K562 (cell line): ENCODE results near the gene TPSG1. TPM values are rescaled to one million over a fixed set of nuclear protein-coding genes. Genes with fewer than 3 reads are reported as not detected.

Source experiments
- ATAC-seq: fragments of 200-7000 bp; cut with Tn5 transposase; 3 replicates; pipeline ENCODE4 v1.9.1; 2020; ENCODE audit warnings: moderate library complexity
- BruUV-seq: library from RNA; stranded (reverse); fragments of 400-500 nt; replicated peaks from 2 replicates; lab custom pipeline; 2021; lab: Mats Ljungman, UMichigan
- CTCF ChIA-PET: fragments of 300-600 bp; formaldehyde crosslinking; extraction: SDS; loops from one replicate; lab custom pipeline; 2021; ENCODE audit warnings: low intra/inter-chr PET ratio; lab: Yijun Ruan, JAX
- POLR2A ChIA-PET: fragments of 300-600, 350-650 bp; sonication (Branson Sonifier 250); formaldehyde crosslinking; extraction: SDS; loops from one replicate; lab custom pipeline; 2021; ENCODE audit warnings: antibody characterized with exemption, inconsistent platforms; lab: Yijun Ruan, JAX
- DNase-seq, 4 experiments: peaks; one replicate each; pipeline versions ENCODE4 v3.0.0 to v3.0.0-alpha.2; 2011 to 2018; ENCODE audit warnings: low spot score in 3 of 4, mixed read lengths in 3 of 4; ENCODE audit errors: extremely low read depth in 1 of 4
- FAIRE-seq: peaks from 2 replicates; lab custom pipeline; 2011; peaks lifted over from hg19 to GRCh38; lab: Jason Lieb, UNC
- H2AFZ ChIP-seq: 2 replicates; pipeline ENCODE4 v1.6.0; 2011; ENCODE audit warnings: low read depth, low read length, control low read depth, inconsistent platforms
- H3K27ac ChIP-seq: fragments of 200-600 bp; 3 replicates; pipeline ENCODE4 v1.8.0; 2011; ENCODE audit warnings: low read depth, mild to moderate bottlenecking, control low read depth, inconsistent platforms, low read length, moderate library complexity, mixed read lengths; ENCODE audit errors: extremely low read depth
- H3K27me3 ChIP-seq, 2 experiments: fragments of 300-600 bp in 1 of 2; 2 replicates in 1 of 2; 3 replicates in 1 of 2; pipeline versions ENCODE4 v1.6.0 to v1.8.0; 2011; ENCODE audit warnings: inconsistent platforms in 2 of 2, low read length in 2 of 2, mild to moderate bottlenecking in 1 of 2, mixed read lengths in 1 of 2, moderate library complexity in 1 of 2; ENCODE audit not compliant: control insufficient read depth in 2 of 2, insufficient read depth in 2 of 2
- H3K36me3 ChIP-seq: fragments of 300-600 bp; 3 replicates; pipeline ENCODE4 v1.8.0; 2011; ENCODE audit warnings: mild to moderate bottlenecking, low read length, inconsistent platforms; ENCODE audit not compliant: control insufficient read depth, insufficient read depth
- H3K4me1 ChIP-seq, 2 experiments: fragments of 200-600 bp in 1 of 2; replicated peaks in 1 of 2; 2 replicates in 1 of 2; 3 replicates in 1 of 2; pipeline versions ENCODE4 v1.5.1 to v1.8.0; 2011; ENCODE audit warnings: inconsistent platforms in 2 of 2, low read length in 2 of 2, mild to moderate bottlenecking in 1 of 2, mixed read lengths in 1 of 2, moderate library complexity in 1 of 2; ENCODE audit not compliant: control insufficient read depth in 2 of 2, insufficient read depth in 2 of 2
- H3K4me2 ChIP-seq: 2 replicates; pipeline ENCODE4 v1.6.1; 2011; ENCODE audit warnings: low read length, control low read depth, inconsistent platforms, mixed read lengths; ENCODE audit not compliant: insufficient read depth
- H3K4me3 ChIP-seq: fragments of 200-600 bp; sonication (generic), shearing (Covaris generic); 2 replicates; pipeline ENCODE4 v1.5.1; 2016; ENCODE audit warnings: control low read depth, inconsistent platforms
- H3K79me2 ChIP-seq: fragments of 200-600 bp; 3 replicates; pipeline ENCODE4 v1.8.0; 2011; ENCODE audit warnings: low read length, inconsistent platforms; ENCODE audit not compliant: control insufficient read depth, insufficient read depth
- H3K9ac ChIP-seq, 2 experiments: 2 replicates each; pipeline versions ENCODE4 v1.6.0 to v1.6.1; 2011; ENCODE audit warnings: low read depth in 2 of 2, low read length in 2 of 2, control low read depth in 1 of 2, inconsistent platforms in 1 of 2, mild to moderate bottlenecking in 1 of 2, mixed read lengths in 1 of 2; ENCODE audit not compliant: insufficient read depth in 1 of 2
- H3K9me1 ChIP-seq: one replicate; pipeline ENCODE4 v1.6.0; 2011; ENCODE audit warnings: inconsistent platforms, mild to moderate bottlenecking, low read length, moderate library complexity; ENCODE audit not compliant: control insufficient read depth, insufficient read depth
- H3K9me3 ChIP-seq: replicated peaks from 2 replicates; pipeline ENCODE4 v1.5.1; 2011; ENCODE audit warnings: low read depth, low read length, inconsistent platforms; ENCODE audit not compliant: control insufficient read depth, insufficient read depth
- H4K20me1 ChIP-seq: replicated peaks from 2 replicates; pipeline ENCODE4 v1.6.1; 2011; ENCODE audit warnings: low read length, inconsistent platforms, mixed read lengths; ENCODE audit not compliant: control insufficient read depth, insufficient read depth
- DMBX1 ChIP-seq: fragments of 250-450 bp; sonication (Bioruptor Pico); IDR thresholded peaks from 2 replicates; pipeline ENCODE4 v1.8.0; 2022; ENCODE audit warnings: inconsistent platforms, mild to moderate bottlenecking, moderate library complexity, borderline replicate concordance
- EZH2 ChIP-seq: IDR thresholded peaks from 2 replicates; pipeline ENCODE4 v1.6.1; 2012; ENCODE audit warnings: low read depth, mild to moderate bottlenecking, inconsistent platforms, low read length, borderline replicate concordance
- MBD2 ChIP-seq: sonication (generic); IDR thresholded peaks from 2 replicates; pipeline ENCODE4 v1.6.1; 2016; ENCODE audit warnings: low read depth, borderline replicate concordance
- SIN3A ChIP-seq, 2 experiments: fragments of 150-350 bp in 1 of 2; IDR thresholded peaks; 2 replicates each; pipeline ENCODE4 v1.6.1; 2011 to 2016; ENCODE audit warnings: borderline replicate concordance in 2 of 2, low read depth in 2 of 2, low read length in 2 of 2, mild to moderate bottlenecking in 2 of 2, moderate library complexity in 2 of 2; ENCODE audit not compliant: control insufficient read depth in 1 of 2
- ZNF444 ChIP-seq: fragments of 250-450 bp; sonication (Bioruptor Pico); IDR thresholded peaks from 2 replicates; pipeline ENCODE4 v1.4.0; 2020; ENCODE audit warnings: mild to moderate bottlenecking, moderate library complexity
- ZNF717 ChIP-seq: fragments of 250-450 bp; sonication (Bioruptor Pico); IDR thresholded peaks from 2 replicates; pipeline ENCODE4 v1.5.0; 2021
- WGBS: fragments of 100-300 bp; shearing (Covaris generic); methylation state at CpG from one replicate; pipeline ENCODE4 v1.1.6; 2016; ENCODE audit warnings: low coverage, mixed read lengths; ENCODE audit not compliant: insufficient coverage; ENCODE audit errors: missing lambda C conversion rate; 5-methylcytosine and 5-hydroxymethylcytosine counted together
- in situ Hi-C: fragments of 300-500 bp; cut with MboI; formaldehyde crosslinking; loops from 4 replicates; pipeline ENCODE4 v1.15.0; 2018; ENCODE audit warnings: inconsistent platforms, mixed read lengths
- intact Hi-C: fragments of 100-400 bp; cut with micrococcal nuclease; formaldehyde crosslinking; loops from 2 replicates; pipeline ENCODE4 v1.14.2; 2022
- polyA plus RNA-seq, 8 experiments: library from polyadenylated mRNA; depleted of rRNA in 4 of 8; stranded (reverse) in 5 of 8; unstranded in 3 of 8; fragments of >200 nt; fragmentation: Nextera tagmentation in 2 of 8; fragmentation: Illumina TruSeq in 1 of 8; extraction: Ambion mirVana in 2 of 8; extraction: Trizol in 1 of 8; gene quantifications; 2 replicates each; pipeline versions ENCODE4 v1.2.1 to v1.2.3, GENCODE V29; 2011 to 2014; ENCODE audit warnings: inconsistent platforms in 1 of 8, missing spikeins in 1 of 8
- total RNA-seq, 7 experiments: library from RNA; depleted of rRNA in 6 of 7; stranded (reverse); fragments of >200 nt in 6 of 7; fragmentation: Illumina TruSeq in 2 of 7; extraction: Trizol in 2 of 7; gene quantifications; 2 replicates each; pipeline versions ENCODE4 v1.2.1 to v1.2.3, GENCODE V29; 2011 to 2021; ENCODE audit warnings: low replicate concordance in 1 of 7
- TF ChIP-seq, protein P1 (sequence below), 2 experiments: fragments of 450-650 bp; IDR thresholded peaks; 2 replicates each; pipeline ENCODE4 v1.6.1; 2018; ENCODE audit warnings: mild to moderate bottlenecking in 2 of 2, low read depth in 1 of 2; ENCODE audit not compliant: partially characterized antibody in 2 of 2
- TF ChIP-seq, protein P2 (sequence below): sonication (generic); formaldehyde crosslinking; IDR thresholded peaks from 2 replicates; pipeline ENCODE4 v1.9.0; 2022; ENCODE audit warnings: mild to moderate bottlenecking, missing genetic modification reagents

TPSG1 gene
- total and polyA plus RNA-seq, 9 of the 15 experiments (the other 6 are each of a cell fraction or from before 2014, with no cell fraction given) = not detected

DNA sequence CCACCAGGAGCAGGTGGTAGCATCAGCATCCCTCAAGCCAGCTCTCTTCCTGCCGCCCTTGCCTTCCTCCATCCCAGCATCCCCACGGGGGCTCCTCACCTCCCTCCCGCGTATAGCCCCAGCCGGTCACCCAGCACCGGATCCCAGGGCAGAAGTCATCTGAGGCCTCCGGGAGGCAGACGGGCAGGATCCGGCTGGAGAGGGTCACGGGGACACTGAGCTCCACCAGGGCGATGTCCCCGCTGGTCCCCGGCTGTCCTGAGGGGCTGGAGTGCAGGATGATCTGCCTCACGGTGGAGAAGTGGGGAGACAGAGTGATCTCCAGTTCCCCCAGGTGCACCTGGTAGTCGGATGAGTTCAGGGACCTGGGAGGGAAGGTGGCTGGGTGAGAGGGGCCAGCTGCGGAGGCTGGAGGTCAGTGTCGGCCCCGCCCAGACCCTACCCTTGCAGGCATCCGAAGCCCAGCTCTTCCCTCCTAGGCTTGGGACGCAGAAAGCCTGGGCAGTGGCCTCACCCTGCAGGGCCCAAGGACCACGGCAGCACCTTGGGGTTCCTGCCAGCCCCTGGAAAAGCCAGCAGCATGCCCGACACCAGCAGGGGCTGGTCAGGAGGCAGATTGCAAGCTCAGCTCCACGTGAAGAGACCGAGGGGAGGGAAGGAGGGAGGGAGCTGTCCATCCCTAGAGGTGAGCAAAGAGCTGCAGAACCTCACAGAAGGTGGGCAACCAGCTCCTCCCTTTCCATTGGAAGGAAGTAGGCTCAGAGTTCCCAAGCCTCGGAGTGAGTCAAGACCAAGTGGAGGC lies 2.3 kb downstream of the TPSG1 start:
- FAIRE-seq = no peak
- Histone ChIP-seq H3K9me1 (no peaks in the 10 kb centered on the region), H3K4me1 (peaks cover 0 to 56% of the 10 kb centered on the region in 2 experiments; a peak in 2 of 5 replicates), H3K27me3 (peaks cover 47 to 75% of the 10 kb centered on the region in 2 experiments), H3K36me3 (no peaks in the 10 kb centered on the region), H3K9ac (no peak overlapping the region), H4K20me1 (peaks cover 17% of the 10 kb centered on the region), H2AFZ (no peak overlapping the region), H3K4me2 (no peak overlapping the region), H3K9me3 (no peaks in the 10 kb centered on the region), H3K4me3 (no peak overlapping the region), H3K79me2 (no peaks in the 10 kb centered on the region), H3K27ac (no peak overlapping the region)
- DNase-seq = no peak
- WGBS = 5% methylated on average over 25 of the region's 25 CpGs
- in situ Hi-C loops = no loop called here
- no TSS peak for BruUV-seq
- intact Hi-C loops = no loop called here
- no peak for ATAC-seq
- TF ChIP-seq MBD2 = no peak
- TF ChIP-seq SIN3A (IDR thresholded peaks at IDR 0.05; ENCODE audit: borderline replicate concordance in 2 of 2, control insufficient read depth in 1 of 2, low read depth in 2 of 2, low read length in 2 of 2) = no peak
- TF ChIP-seq EZH2 = peak; percentile 82; the same call in 1 of the 2 replicates
- no peak for TF ChIP-seq DMBX1 (CRISPR knock-in tag)
- TF ChIP-seq, protein P1, sequence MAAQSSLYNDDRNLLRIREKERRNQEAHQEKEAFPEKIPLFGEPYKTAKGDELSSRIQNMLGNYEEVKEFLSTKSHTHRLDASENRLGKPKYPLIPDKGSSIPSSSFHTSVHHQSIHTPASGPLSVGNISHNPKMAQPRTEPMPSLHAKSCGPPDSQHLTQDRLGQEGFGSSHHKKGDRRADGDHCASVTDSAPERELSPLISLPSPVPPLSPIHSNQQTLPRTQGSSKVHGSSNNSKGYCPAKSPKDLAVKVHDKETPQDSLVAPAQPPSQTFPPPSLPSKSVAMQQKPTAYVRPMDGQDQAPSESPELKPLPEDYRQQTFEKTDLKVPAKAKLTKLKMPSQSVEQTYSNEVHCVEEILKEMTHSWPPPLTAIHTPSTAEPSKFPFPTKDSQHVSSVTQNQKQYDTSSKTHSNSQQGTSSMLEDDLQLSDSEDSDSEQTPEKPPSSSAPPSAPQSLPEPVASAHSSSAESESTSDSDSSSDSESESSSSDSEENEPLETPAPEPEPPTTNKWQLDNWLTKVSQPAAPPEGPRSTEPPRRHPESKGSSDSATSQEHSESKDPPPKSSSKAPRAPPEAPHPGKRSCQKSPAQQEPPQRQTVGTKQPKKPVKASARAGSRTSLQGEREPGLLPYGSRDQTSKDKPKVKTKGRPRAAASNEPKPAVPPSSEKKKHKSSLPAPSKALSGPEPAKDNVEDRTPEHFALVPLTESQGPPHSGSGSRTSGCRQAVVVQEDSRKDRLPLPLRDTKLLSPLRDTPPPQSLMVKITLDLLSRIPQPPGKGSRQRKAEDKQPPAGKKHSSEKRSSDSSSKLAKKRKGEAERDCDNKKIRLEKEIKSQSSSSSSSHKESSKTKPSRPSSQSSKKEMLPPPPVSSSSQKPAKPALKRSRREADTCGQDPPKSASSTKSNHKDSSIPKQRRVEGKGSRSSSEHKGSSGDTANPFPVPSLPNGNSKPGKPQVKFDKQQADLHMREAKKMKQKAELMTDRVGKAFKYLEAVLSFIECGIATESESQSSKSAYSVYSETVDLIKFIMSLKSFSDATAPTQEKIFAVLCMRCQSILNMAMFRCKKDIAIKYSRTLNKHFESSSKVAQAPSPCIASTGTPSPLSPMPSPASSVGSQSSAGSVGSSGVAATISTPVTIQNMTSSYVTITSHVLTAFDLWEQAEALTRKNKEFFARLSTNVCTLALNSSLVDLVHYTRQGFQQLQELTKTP (IDR thresholded peaks at IDR 0.05; ENCODE audit: low read depth in 1 of 2, partially characterized antibody in 2 of 2) = no peak
- TF ChIP-seq ZNF717 = no peak
- no peak for TF ChIP-seq ZNF444 (CRISPR knock-in tag)
- TF ChIP-seq, protein P2, sequence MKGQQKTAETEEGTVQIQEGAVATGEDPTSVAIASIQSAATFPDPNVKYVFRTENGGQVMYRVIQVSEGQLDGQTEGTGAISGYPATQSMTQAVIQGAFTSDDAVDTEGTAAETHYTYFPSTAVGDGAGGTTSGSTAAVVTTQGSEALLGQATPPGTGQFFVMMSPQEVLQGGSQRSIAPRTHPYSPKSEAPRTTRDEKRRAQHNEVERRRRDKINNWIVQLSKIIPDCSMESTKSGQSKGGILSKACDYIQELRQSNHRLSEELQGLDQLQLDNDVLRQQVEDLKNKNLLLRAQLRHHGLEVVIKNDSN (CRISPR knock-in tag) = no peak
- POLR2A ChIA-PET = interaction anchor here (1.0 kb wide), 1 partner anchor 22 kb away, joined by 5 read pairs; no protein-coding TSS in a partner anchor
- CTCF ChIA-PET = no interaction called here
